Measurements from ENCODE around the gene RNF217.

- TF ChIP-seq POLR2AphosphoS5 (IDR thresholded peaks at IDR 0.05; ENCODE audit: low read depth, low read length): no peak
- TF ChIP-seq TAF1 (IDR thresholded peaks at IDR 0.05; ENCODE audit: borderline replicate concordance, low read depth, low read length): no peak
Measured at GRCh38 chr6:124961464-124961776, 817 bp upstream of the RNF217 start.

Measured in GM12892 (cell line).